ENCODE data around the gene CNTNAP2.

GRCh38 chr7:147535701-147536111, 1419.1 kb downstream of the CNTNAP2 start:
- TF ChIP-seq CTCF (conservative IDR thresholded peaks at IDR 0.05; ENCODE audit: low read depth, low read length) (no peak), EZH2 (IDR thresholded peaks at IDR 0.05; ENCODE audit: borderline replicate concordance, low read depth, low read length, poor library complexity, severe bottlenecking) (no peak)
